HG03442 (cell line): ENCODE measurements around the gene MYO1C.
"Not testable (repeated sequence)": the region's sequence is repeated elsewhere in the genome, so short reads cannot be mapped to it uniquely, and the experiment has no call there.

Source experiments
- ATAC-seq: cut with Tn5 transposase; IDR thresholded peaks from one replicate; pipeline ENCODE4 v1.9.1; 2021; ENCODE audit warnings: mild to moderate bottlenecking, moderate library complexity; ENCODE audit not compliant: unreplicated experiment

MYO1C gene

DNA sequence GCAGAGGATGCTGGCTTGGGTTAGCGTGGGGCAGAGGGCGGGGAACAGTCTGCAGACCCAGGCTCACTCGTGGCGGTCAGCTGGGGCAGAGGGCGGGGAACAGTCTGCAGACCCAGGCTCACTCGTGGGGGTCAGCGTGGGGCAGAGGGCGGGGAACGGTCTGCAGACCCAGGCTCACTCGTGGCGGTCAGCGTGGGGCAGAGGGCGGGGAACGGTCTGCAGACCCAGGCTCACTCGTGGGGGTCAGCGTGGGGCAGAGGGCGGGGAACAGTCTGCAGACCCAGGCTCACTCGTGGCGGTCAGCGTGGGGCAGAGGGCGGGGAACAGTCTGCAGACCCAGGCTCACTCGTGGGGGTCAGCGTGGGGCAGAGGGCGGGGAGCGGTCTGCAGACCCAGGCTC lies 16.2 kb upstream of the MYO1C start:
- ATAC-seq = not testable (repeated sequence)

- ATAC-seq = no peak
Observed at GRCh38 chr17:1506649-1507267, 14.3 kb upstream of the MYO1C start.

- no peak for ATAC-seq
Observed at GRCh38 chr17:1505586-1505985, 13.1 kb upstream of the MYO1C start.

DNA sequence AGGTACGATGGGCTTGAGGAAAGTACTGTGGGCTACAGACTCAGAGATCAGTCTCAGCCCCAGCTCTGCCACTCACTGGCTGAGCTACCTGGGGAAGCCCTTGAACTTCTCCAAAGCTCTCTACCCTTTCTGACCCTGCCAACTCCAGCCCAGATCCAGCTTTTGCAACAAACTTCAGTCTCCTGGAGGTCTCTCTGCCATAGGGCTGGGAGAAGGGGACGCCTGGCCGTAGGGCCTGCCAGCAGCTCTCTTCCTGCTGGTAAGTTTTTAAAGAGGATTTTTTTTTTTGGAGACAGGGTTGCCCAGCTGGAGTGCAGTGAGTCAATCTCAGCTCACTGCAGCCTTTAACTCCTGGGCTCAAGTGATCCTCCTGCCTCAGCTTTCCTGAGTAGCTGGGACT lies 12.4 kb upstream of the MYO1C start:
- ATAC-seq = no peak

GRCh38 chr17:1503699-1504098 lies 11.2 kb upstream of the MYO1C start:
- ATAC-seq = no peak

GRCh38 chr17:1498869-1499268 lies 6.4 kb upstream of the MYO1C start:
- ATAC-seq = no peak

DNA sequence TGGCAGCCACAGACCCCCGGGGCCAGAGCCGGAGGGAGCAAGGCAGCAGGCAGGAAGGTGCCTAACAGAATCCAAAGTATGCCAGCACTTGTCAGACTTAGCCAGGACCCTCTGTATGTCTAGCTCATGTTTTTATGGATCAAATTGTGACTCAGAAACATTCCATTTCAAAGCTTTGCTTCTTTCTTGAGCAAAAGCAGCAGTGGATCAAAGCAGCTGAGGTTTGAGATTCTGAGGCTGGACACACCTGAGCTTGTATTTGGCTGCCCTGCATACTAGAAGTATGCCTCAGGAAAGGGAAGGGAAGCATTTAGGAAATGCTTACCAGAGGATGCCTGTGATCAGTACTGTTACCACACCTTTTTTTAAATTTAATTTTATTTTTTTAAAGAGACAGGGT lies 5.7 kb upstream of the MYO1C start:
- no peak for ATAC-seq

DNA sequence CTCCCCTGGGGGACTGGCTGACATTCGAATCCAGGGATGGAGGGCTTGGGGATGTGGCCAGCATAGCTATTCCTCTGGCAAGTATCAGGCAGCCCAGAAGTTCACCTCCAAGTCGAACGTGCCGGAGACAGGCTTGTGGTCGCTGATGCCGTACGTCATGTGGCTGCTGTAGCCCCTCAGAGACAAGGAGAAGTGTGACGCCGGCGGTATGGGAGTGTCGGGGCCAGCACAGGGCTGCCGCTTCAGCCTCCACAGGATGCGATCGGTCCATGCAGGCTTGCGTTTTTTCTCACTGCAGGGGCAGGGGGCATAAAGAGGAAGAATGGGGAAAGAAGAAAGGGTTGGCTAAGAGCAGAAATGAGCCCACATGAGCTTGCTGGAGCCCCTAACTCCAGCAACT lies 5.3 kb upstream of the MYO1C start:
- ATAC-seq = no peak

DNA sequence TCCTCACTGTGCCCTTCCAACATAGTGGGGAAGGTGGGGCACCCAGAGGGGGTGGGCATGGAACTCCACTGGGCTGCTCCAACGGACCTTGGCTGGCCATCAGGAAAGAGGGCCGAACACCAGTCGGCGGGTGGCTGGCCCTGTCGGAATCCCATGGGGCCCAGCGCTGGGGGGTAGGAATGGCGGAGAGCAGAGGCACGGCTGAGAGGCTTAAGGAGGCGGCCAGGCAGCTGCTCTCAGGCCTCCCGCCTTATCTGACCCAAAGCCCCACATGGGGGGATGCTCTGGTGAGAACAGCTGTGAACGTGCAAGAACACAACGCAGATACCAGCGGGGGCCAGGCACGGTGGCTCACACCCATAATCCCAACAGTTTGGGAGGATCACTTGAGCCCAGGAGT lies 4.4 kb upstream of the MYO1C start:
- no peak for ATAC-seq

- no peak for ATAC-seq
Observed at GRCh38 chr17:1495265-1495989, 2.9 kb upstream of the MYO1C start.

DNA sequence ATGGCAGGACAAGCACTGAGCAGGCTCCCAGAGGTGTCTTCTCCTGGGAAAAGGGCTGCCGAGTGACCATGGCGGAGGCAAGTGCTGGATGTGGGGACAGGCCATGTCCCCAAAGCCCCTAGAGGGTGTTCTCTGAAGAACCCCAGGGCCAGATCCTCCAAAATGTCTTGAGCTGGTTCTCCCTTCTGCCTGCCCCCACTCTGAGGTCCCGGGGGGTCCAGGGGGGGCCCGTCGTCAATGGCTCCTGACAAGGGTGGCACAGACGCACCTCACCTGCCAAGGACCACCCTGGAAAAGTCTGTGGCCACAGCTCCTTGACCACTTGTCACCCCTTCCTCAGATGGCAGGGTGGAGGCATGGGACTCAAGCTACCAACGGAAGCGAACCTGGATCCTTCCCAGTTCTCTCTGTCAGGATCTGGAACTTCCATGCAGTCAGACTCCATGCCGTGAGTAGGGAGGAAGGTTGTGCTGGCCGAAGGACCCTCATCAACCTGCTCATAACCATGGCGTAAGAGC lies 2.3 kb upstream of the MYO1C start:
- no peak for ATAC-seq

- ATAC-seq = no peak
Observed at GRCh38 chr17:1494203-1494602, 1.7 kb upstream of the MYO1C start.

- ATAC-seq = no peak
Observed at GRCh38 chr17:1493291-1493980, 950 bp upstream of the MYO1C start.

DNA sequence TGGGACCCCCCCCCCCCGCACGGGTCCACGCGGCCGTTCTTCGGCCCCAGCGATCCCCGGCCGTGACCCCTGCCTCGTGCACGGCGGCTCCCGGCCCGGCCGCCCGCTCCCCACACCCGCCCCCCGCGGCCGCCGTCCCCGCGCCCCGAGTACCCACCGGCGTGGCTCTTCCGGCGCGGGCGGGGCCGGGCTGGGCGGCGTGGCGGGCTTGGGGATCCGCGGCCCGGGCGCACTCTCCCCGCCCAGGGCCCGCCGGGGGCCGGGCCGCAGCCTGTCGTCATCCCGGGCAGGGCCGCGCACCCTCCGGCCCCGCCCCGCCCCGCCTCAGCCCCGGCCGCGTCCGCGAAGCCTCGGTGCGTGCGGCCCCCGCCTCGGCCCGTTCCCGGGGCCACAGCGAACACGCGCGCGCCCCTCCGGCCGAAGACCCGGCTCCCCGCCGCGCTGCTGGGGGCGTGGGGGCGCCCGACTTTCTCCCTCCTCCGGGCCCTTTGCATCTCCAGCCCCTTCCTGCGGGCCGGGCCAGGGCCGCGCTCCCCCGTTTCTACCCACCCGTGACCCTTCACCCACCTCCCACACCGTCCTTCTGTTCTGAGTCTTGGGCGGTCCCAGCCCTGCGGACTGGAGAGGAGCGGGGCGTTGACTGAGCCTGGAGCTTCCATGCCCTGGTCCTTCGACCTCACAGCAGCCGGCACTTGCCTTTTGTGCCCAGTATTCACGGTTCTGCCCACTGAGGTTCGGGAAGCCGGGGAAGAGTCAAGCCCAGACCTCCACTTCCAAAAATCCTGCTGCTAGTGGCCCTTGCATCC lies 840 bp downstream of the MYO1C start:
- peak; percentile 35 for ATAC-seq

DNA sequence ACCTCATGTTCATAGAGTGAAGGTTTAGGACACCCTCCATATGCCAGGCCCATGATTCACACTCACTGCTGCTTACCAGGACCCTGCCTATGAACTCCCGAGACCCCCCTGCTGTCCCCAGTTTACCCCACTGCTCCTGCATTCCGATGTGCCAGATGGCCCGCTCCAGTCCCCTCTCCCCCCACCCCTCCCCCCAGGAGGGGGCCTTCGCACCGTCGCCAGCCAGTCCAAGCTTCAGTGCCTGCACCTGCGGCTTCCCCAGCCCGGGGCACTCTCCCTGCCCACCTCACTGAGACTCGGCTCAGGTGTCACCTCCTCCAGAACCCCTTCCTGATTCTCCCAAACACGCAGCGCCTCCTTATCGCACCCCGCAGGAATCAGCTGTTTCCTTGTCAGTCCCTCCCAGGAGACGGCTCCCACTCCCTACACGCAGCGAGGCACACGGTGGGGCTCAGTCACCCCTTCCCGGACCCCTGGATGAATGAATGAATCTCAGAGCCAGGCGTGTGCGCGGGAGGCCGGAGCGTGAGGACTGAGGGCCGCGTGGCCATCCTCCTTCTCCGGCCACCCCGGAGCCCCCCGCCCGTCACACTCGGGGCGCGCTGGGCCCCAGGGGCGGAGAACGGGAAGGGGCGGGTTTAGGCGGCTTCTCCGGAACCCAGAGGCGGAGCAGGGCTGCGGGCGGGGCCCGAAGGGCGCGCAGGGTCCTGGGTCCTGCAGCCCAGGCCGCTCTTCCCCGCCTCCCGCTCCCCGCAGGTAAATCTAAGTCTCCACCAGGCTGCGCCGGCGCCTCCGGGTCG lies 1.6 kb downstream of the MYO1C start:
- peak; percentile 45 for ATAC-seq

DNA sequence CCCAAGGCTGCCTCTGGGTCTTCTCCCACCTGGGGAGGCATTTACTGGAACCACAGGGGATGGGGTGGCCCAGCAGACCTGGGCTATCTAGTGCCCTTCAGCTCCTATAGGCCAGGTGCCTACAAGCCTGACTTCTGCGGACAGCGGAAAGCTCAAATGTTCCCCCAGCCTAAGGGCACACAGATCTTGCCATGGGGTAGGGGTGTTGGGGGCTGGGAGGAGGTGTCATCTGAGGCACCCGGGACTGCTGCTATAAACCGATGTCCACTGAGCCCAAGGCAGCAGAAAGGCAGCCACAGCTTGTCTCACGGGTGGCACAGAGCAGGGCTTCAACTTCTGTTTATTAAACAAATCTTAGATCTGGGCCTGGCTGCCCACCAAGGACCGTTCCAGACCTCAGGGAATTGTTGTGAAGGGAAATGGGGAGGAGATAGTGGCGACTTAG lies 3.6 kb downstream of the MYO1C start:
- ATAC-seq = no peak

DNA sequence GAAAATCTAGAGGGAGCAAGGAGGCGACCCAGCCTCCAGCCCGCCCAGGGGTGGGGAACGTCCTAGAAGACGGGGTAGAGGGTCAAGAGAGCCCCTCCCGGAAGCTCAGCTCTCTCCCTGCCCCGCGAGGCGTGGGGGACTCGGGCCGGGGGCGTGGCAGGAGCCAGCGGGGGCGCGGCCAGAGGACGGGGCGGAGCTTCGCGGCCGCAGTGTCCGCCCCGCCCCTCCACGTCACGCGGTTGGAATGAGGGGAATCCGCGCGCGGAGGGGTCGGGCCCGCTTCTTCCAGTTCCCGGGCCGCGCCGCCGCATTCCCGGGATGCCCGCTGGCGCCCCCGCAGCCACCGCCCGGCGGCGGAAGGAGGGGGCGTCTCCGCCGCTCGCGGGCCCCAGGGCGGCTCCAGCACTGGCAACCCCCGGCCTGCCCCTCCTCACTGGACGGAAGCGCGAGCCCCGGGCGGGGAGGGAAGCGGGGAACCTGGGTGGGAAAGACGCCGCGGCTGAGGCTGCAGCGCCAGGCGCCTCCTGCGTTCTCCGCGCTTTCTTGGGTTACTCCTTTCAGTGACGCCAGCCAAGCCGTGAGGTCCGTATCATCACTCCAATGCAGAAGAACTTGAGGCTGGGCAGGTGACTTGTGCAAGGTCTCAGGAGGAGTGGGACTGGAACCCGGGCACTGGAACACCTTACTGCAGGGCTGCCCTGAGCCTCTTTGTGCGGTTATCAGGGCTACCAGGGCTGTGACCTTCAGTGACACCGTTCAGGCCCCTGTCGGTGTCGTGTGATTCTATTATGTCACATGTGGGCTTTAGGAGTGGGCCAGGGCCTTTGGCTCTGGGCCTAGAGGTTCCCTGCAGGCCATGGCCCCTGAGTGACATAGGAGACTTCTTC lies 4.3 kb downstream of the MYO1C start:
- ATAC-seq = no peak

DNA sequence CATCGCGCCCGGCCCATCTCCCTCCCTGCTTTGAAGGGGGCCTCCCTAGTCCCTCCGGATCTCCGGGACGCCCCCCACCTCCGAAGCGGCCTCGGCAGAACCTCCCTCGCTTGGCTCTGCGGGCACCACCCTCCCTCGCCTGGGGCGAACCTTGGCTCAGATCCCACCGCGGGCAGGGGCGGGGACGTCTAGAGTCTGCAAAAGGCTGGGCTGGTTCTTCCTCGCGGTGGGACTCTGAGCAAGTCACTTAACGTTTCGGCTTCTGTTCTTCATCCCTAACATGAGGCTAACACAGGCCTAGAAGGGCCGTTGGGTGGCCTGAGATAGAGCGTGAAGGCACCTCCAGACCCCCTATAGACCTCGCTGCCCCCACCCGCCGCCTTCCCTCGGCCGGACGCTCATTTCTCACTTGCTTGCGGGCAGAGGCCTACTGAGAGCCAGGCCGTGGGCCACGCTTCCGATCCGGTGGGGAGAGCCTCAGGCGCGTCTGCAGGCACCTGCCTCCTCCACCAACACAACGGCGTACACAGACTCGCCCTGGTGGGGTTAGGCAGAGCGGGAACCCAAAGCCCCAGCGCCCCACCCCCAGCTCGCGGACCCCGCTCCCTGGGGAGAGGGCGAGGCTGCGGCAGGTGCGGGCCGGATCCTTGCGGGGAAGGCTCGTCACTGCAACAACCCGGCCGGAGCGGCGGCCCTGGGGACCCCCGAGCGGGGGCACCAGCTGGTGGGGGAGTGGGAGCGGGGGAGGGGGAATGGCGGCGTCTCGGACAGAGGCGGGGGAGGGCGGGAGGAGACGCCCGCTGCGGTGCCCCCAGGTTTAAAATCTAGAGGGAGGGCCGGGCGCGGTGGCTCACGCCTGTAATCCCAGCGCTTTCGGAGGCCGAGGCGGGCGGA lies 5.4 kb downstream of the MYO1C start:
- ATAC-seq = no peak
